Neural cell (in vitro differentiated cells): ENCODE results near the gene IHH.

ENCODE experiments used
- CTCF ChIP-seq: fragments of 450-650 bp; IDR thresholded peaks from 2 replicates; pipeline ENCODE4 v1.5.1; 2014; ENCODE audit warnings: antibody characterized with exemption, mild to moderate bottlenecking, moderate library complexity; ENCODE audit not compliant: poor library complexity, severe bottlenecking
- EP300 ChIP-seq: fragments of 450-650 bp; conservative IDR thresholded peaks from 2 replicates; pipeline ENCODE4 v1.6.1; 2014; ENCODE audit warnings: antibody characterized with exemption, mild to moderate bottlenecking, moderate library complexity; ENCODE audit not compliant: poor library complexity, severe bottlenecking
- POLR2AphosphoS5 ChIP-seq: IDR thresholded peaks from 2 replicates; pipeline ENCODE4 v1.6.1; 2012

- TF ChIP-seq CTCF (no peak), POLR2AphosphoS5 (no peak), EP300 (no peak)
These were observed 717 bp downstream of the IHH start for GRCh38 chr2:219059725-219060682.
